OCI-LY7 (cell line): ENCODE results near the gene CTPS2.

Experiments used
- CTCF ChIP-seq: fragments of 200-600 bp; sonication (generic); conservative IDR thresholded peaks from 2 replicates; pipeline ENCODE4 v1.5.1; 2014; ENCODE audit warnings: mild to moderate bottlenecking, antibody characterized with exemption, low read length, moderate library complexity, mixed read lengths
- EZH2phosphoT487 ChIP-seq: fragments of 200-600 bp; sonication (generic); IDR thresholded peaks from 2 replicates; pipeline ENCODE4 v1.6.1; 2018; ENCODE audit warnings: low read depth, borderline replicate concordance, mild to moderate bottlenecking, mixed run types, antibody characterized with exemption, low read length, moderate library complexity, mixed read lengths

GRCh38 chrX:16560173-16560572, 152.3 kb downstream of the CTPS2 start:
- TF ChIP-seq CTCF (no peak), EZH2phosphoT487 (no peak)
